Kidney epithelial cell (primary cell): ENCODE measurements around the gene EXOC6B. TPM values are rescaled to one million over a fixed set of nuclear protein-coding genes. Genes with fewer than 3 reads are reported as not detected.

Source experiments
- DNase-seq: peaks from one replicate; pipeline ENCODE4 v3.0.0-alpha.2; 2010; ENCODE audit warnings: low read depth
- H3K27me3 ChIP-seq: 2 replicates; pipeline ENCODE4 v1.6.0; 2011; ENCODE audit warnings: low read length; ENCODE audit not compliant: control insufficient read depth, insufficient read depth
- H3K36me3 ChIP-seq: 2 replicates; pipeline ENCODE4 v1.5.1; 2011; ENCODE audit warnings: low read length; ENCODE audit not compliant: control insufficient read depth, insufficient read depth
- H3K4me3 ChIP-seq: 2 replicates; pipeline ENCODE4 v1.5.1; 2011; ENCODE audit warnings: low read depth, mild to moderate bottlenecking, control low read depth, low read length
- total RNA-seq: library from RNA; depleted of rRNA; stranded (reverse); fragments of >200 nt; gene quantifications from 2 replicates; pipeline ENCODE4 v1.2.3, GENCODE V29; 2015
- TF ChIP-seq, protein P1 (sequence below): IDR thresholded peaks from 2 replicates; pipeline ENCODE4 v1.5.1; 2011; ENCODE audit warnings: mild to moderate bottlenecking, moderate library complexity, low read length, control low read depth, inconsistent platforms; ENCODE audit not compliant: insufficient read depth, poor library complexity, severe bottlenecking

Gene EXOC6B
- total RNA-seq, 1 donor from 2014 or later: 21.8 TPM

DNA sequence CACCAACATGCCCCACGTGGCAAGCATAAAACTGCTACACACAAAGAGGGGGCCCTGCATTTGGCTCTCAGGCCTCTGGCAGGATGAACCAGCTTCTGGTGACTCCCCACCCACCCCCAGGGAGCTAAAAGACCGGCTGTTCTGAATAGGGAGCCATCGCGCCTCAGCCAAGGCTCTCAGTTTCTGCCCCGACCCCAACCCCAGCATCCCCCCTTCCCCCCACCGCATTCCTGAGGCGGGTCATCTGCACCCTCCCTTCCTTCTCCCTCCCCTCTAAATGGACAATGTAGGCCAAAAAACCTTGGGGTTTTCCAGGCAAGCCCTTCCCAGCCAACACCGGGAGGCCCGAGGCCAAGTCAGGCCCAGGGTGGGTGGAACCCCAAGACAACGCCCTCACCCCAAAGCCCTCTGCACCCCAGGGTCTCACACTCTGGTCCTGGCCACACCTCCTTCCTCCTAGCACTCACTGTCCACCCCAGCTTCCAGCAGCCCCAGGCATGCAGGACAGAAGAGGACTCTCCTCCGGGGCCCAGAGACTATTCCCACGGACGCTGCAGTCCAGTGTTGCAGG, 683.9 kb downstream of the EXOC6B start:
- DNase-seq: no peak
- Histone ChIP-seq H3K36me3 (no peaks in the 10 kb centered on the region), H3K4me3 (no peak overlapping the region), H3K27me3 (peaks cover 55% of the 10 kb centered on the region)
- TF ChIP-seq, protein P1, sequence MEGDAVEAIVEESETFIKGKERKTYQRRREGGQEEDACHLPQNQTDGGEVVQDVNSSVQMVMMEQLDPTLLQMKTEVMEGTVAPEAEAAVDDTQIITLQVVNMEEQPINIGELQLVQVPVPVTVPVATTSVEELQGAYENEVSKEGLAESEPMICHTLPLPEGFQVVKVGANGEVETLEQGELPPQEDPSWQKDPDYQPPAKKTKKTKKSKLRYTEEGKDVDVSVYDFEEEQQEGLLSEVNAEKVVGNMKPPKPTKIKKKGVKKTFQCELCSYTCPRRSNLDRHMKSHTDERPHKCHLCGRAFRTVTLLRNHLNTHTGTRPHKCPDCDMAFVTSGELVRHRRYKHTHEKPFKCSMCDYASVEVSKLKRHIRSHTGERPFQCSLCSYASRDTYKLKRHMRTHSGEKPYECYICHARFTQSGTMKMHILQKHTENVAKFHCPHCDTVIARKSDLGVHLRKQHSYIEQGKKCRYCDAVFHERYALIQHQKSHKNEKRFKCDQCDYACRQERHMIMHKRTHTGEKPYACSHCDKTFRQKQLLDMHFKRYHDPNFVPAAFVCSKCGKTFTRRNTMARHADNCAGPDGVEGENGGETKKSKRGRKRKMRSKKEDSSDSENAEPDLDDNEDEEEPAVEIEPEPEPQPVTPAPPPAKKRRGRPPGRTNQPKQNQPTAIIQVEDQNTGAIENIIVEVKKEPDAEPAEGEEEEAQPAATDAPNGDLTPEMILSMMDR: no peak

DNA sequence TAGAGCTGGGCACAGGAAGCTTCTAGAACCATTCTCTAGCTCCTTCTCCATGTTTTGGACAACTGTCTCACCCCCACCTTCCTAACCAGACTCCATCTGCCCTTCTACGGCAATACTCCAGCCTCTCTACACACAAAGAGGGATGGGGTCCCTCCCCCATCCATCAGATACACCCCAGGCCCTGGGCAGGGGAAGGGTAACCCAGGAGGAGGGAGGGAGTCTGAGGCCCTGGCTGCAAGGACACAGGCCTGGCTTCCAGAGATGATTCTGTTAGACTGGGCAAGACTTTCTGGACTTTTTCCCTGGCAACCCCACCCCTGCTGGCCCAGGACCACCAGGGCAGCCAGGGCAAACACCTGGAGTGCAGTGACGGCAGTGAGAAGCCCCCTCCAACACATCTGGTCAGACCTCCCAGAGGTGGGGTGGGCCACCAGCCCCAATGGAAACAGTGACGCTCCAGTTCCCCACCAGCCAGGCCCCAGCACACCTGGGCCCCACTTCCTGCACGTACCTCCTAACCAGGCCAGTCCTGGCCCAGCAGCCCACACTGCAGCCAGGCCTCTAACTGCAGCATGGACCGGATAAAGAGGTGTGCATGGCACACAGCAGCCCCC, 684.7 kb downstream of the EXOC6B start:
- no peak for DNase-seq
- H3K4me3 ChIP-seq: no peak overlapping the region
- H3K36me3 ChIP-seq: no peaks in the 10 kb centered on the region
- H3K27me3 ChIP-seq: peaks cover 47% of the 10 kb centered on the region
- TF ChIP-seq, protein P1: no peak

DNA sequence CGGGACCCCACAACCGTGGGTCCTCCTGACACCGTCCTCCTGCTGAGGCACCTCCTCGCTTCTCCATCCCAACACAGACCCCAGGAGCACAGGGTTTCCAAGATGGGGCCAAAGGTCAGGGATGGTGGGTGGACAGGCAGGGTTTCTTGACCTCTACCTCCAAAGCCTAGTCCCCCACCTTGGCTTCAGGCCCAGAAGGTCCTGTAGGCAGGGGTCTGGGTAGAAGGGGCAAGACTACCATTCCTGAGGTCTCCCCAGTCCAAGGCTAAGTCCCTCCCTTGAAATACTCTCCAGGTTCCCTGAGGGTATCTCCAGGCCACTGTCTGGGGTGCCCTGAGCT, 685.2 kb downstream of the EXOC6B start:
- TF ChIP-seq, protein P1: no peak
- Histone ChIP-seq H3K4me3 (no peak overlapping the region), H3K27me3 (peaks cover 42% of the 10 kb centered on the region), H3K36me3 (no peaks in the 10 kb centered on the region)
- no peak for DNase-seq

DNA sequence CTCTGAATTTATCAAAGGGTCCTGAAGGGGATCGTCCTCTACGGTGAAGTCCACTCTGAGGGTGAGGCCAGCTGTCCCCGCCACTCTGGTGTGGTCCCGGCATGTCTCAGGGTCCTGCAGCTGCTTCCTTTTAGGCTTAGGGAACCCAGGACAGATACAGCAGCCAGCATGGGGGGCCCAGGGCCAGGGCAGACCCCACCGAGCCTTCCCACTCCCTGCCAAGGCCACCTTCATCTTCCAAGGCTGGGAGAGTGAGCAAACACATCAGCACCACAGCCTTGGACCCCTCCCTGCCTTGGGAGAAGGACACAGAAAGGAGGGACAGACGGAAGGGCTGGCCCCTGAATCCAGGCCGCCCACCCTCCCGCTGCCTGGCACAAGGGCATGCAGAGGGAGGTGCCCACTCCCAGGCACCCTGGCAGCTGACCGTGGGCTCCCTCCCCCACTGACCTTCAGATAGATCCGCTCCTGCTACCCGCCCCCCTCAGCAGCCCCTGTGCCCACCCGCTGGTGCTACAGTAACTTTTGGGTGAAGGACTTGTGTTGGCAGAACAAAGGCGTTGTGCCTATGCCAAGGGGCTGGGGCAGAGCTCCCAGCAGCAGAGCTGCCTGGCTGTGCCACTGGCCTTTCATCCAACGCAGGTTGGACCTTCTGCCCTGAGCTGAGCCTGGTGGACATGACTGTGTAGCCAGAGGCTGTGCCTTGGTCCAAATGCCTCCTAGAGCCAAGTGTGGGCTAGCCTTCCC, 685.8 kb downstream of the EXOC6B start:
- no peak overlapping the region for H3K4me3 ChIP-seq
- DNase-seq: no peak
- TF ChIP-seq, protein P1: no peak
- H3K27me3 ChIP-seq: peaks cover 37% of the 10 kb centered on the region
- H3K36me3 ChIP-seq: no peaks in the 10 kb centered on the region

DNA sequence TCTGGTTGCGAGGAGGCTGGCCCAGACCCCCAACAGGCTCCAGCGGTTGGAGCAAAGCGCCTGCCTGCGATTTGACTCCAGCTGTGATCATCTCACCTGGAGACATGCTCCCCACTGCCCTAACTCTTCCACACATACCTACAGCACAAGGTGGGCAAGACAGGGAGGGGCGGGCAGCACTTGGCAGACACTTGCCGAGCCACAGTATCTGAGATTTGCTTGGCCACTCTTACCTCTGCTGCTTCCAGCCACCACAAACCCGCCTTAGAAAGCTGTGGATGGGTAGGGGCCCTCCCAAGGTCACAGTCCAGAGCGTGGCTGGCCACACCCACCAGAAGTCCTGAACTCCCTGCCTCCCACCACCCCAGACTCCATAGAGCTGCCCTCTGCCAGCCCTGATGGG, 686.4 kb downstream of the EXOC6B start:
- DNase-seq: no peak
- Histone ChIP-seq H3K36me3 (no peaks in the 10 kb centered on the region), H3K27me3 (peaks cover 31% of the 10 kb centered on the region)

More for the DNA sequence above, 686.4 kb downstream of the EXOC6B start:
- TF ChIP-seq, protein P1: no peak
- no peak overlapping the region for H3K4me3 ChIP-seq
